Measurements from ENCODE around the gene CAMSAP2.

- TF ChIP-seq CTCF (conservative IDR thresholded peaks at IDR 0.05; ENCODE audit: low read depth, low read length), result no peak
- TF ChIP-seq RAD21 (IDR thresholded peaks at IDR 0.05; ENCODE audit: low read length), result no peak
- no peak for TF ChIP-seq MAZ (IDR thresholded peaks at IDR 0.05; ENCODE audit: borderline replicate concordance, low read depth, low read length)
- TF ChIP-seq POLR2A (IDR thresholded peaks at IDR 0.05; ENCODE audit: low read depth, low read length), result no peak
- TF ChIP-seq, protein P1, sequence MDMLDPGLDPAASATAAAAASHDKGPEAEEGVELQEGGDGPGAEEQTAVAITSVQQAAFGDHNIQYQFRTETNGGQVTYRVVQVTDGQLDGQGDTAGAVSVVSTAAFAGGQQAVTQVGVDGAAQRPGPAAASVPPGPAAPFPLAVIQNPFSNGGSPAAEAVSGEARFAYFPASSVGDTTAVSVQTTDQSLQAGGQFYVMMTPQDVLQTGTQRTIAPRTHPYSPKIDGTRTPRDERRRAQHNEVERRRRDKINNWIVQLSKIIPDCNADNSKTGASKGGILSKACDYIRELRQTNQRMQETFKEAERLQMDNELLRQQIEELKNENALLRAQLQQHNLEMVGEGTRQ (IDR thresholded peaks at IDR 0.05; ENCODE audit: low read depth, low read length), result no peak
- TF ChIP-seq MAFK (IDR thresholded peaks at IDR 0.05; ENCODE audit: low read depth, low read length), result no peak
- no peak for TF ChIP-seq CHD1 (IDR thresholded peaks at IDR 0.05; ENCODE audit: low read depth, low read length)
- no peak for TF ChIP-seq NFE2L2 (IDR thresholded peaks at IDR 0.05; ENCODE audit: low read depth, low read length)
- TF ChIP-seq RCOR1 (IDR thresholded peaks at IDR 0.05; ENCODE audit: insufficient replicate concordance, low read length), result no peak
Observed at GRCh38 chr1:200880212-200880611, 141.5 kb downstream of the CAMSAP2 start.

Measured in IMR-90 (cell line).